HepG2 (cell line): Measurements from ENCODE around the gene STK39. TPM values are rescaled to one million over a fixed set of nuclear protein-coding genes. Genes with fewer than 3 reads are reported as not detected.

Experiments used
- CREB1 ChIP-seq, 2 experiments: fragments of 450-650 bp in 1 of 2; IDR thresholded peaks; 2 replicates each; pipeline ENCODE4 v1.6.1; 2016 to 2017; ENCODE audit warnings: control low read depth in 1 of 2, mild to moderate bottlenecking in 1 of 2, missing compliant biosample characterization in 1 of 2, missing genetic modification characterization in 1 of 2
- CREM ChIP-seq, 2 experiments: sonication (generic) in 1 of 2; formaldehyde crosslinking in 1 of 2; IDR thresholded peaks; 2 replicates each; pipeline versions ENCODE4 v1.4.0 to v1.6.1; 2016 to 2020; ENCODE audit warnings: antibody characterized with exemption in 1 of 2, mild to moderate bottlenecking in 1 of 2, missing genetic modification reagents in 1 of 2
- FOXA1 ChIP-seq, 2 experiments: fragments of 450-650 bp in 1 of 2; sonication (generic) in 1 of 2; formaldehyde crosslinking in 1 of 2; IDR thresholded peaks; 2 replicates each; pipeline versions ENCODE4 v1.4.0 to v1.6.1; 2016 to 2020; ENCODE audit warnings: missing genetic modification reagents in 1 of 2
- FOXP1 ChIP-seq, 2 experiments: fragments of 450-650 bp in 1 of 2; IDR thresholded peaks; 2 replicates each; pipeline ENCODE4 v1.6.1; 2017 to 2018; ENCODE audit warnings: antibody characterized with exemption in 1 of 2
- GATAD2A ChIP-seq: IDR thresholded peaks from 2 replicates; pipeline ENCODE4 v1.6.1; 2016
- KDM5A ChIP-seq: fragments of 200-600 bp; sonication (generic); IDR thresholded peaks from 2 replicates; pipeline ENCODE4 v1.7.0; 2018; ENCODE audit warnings: antibody characterized with exemption, mild to moderate bottlenecking, low read length, borderline replicate concordance
- MED1 ChIP-seq: sonication (generic); formaldehyde crosslinking; IDR thresholded peaks from 2 replicates; pipeline ENCODE4 v1.4.0; 2020; ENCODE audit warnings: missing genetic modification reagents
- MIXL1 ChIP-seq: IDR thresholded peaks from 2 replicates; pipeline ENCODE4 v1.6.1; 2016
- PPARG ChIP-seq: conservative IDR thresholded peaks from 2 replicates; pipeline ENCODE4 v1.6.1; 2016; ENCODE audit warnings: missing biosample characterization, missing genetic modification reagents
- PRMT3 ChIP-seq: sonication (generic); formaldehyde crosslinking; IDR thresholded peaks from 2 replicates; pipeline ENCODE4 v1.8.1; 2022; ENCODE audit warnings: low read depth, mild to moderate bottlenecking, moderate library complexity, missing genetic modification reagents, borderline replicate concordance
- ZFAT ChIP-seq: sonication (generic); formaldehyde crosslinking; conservative IDR thresholded peaks from 2 replicates; pipeline ENCODE4 v1.8.1; 2023; ENCODE audit warnings: missing genetic modification reagents, inconsistent platforms
- ZNF138 ChIP-seq: sonication (generic); formaldehyde crosslinking; IDR thresholded peaks from 2 replicates; pipeline ENCODE4 v1.5.0; 2020; ENCODE audit warnings: mild to moderate bottlenecking, low read depth, missing genetic modification reagents
- polyA plus RNA-seq, 8 experiments: library from polyadenylated mRNA; depleted of rRNA in 3 of 8; stranded (reverse) in 7 of 8; unstranded in 1 of 8; fragments of >200 nt; fragmentation: Illumina TruSeq in 4 of 8; extraction: Trizol in 4 of 8; gene quantifications; 2 replicates each; pipeline versions ENCODE4 v1.2.1 to v1.2.3, GENCODE V29; 2011 to 2016; ENCODE audit warnings: low read depth in 4 of 8, missing spikeins in 1 of 8, mixed read lengths in 1 of 8; ENCODE audit not compliant: insufficient read depth in 1 of 8
- total RNA-seq, 5 experiments: library from RNA; depleted of rRNA; stranded (reverse); fragments of >200 nt; fragmentation: Illumina TruSeq; extraction: Trizol; gene quantifications; 2 replicates each; pipeline ENCODE4 v1.2.3, GENCODE V29; 2016; ENCODE audit warnings: low read depth in 1 of 5
- TF ChIP-seq, protein P1 (sequence below): IDR thresholded peaks from 2 replicates; pipeline ENCODE4 v1.6.1; 2016; ENCODE audit warnings: low read depth
- TF ChIP-seq, protein P2 (sequence below): sonication (generic); formaldehyde crosslinking; IDR thresholded peaks from 2 replicates; pipeline ENCODE4 v1.5.0; 2020; ENCODE audit warnings: mild to moderate bottlenecking, missing genetic modification reagents, borderline replicate concordance
- TF ChIP-seq, protein P3 (sequence below): sonication (generic); formaldehyde crosslinking; IDR thresholded peaks from 2 replicates; pipeline ENCODE4 v1.4.0; 2020; ENCODE audit warnings: missing genetic modification reagents, borderline replicate concordance

Gene STK39
- total and polyA plus RNA-seq, 2 of the 13 experiments (the other 11 are each of a cell fraction or from before 2014, with no cell fraction given): 27.3 to 38.4 TPM

DNA sequence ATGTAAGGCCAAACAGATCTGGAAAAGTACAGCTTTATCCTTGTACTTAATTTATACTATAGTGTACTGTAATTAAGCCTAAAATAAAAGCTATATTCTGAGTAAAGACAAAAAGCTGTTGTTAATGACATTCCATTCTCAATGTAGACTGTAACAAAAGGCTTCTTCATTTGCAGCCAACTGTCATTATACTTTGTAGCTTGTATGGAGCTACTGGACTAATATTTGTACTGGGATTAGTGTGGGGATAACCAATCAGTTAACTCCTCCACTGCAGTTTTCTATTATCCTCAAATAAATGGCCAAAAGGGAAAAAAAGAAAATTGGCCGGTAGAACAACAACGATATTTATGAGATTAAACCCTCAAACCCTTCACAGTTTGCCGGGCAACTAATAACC is 66.5 kb downstream of the STK39 start (continued):
- TF ChIP-seq KDM5A (peak; percentile 36; the same call in 1 of the 2 replicates), ZNF138 (CRISPR knock-in tag) (no peak), FOXA1 (IDR thresholded peaks at IDR 0.05) (no peak), FOXA1 (CRISPR knock-in tag; IDR thresholded peaks at IDR 0.05) (peak; percentile 62), PPARG (CRISPR knock-in tag) (peak; percentile 53), FOXP1 (IDR thresholded peaks at IDR 0.05) (no peak), FOXP1 (CRISPR knock-in tag; IDR thresholded peaks at IDR 0.05) (peak; percentile 63; the same call in 1 of the 2 replicates), MED1 (peak; percentile 70), MIXL1 (CRISPR knock-in tag) (peak; percentile 49; the same call in 1 of the 2 replicates), GATAD2A (peak; percentile 57; the same call in 1 of the 2 replicates), PRMT3 (CRISPR knock-in tag) (no peak), ZFAT (CRISPR knock-in tag) (no peak), CREB1 (IDR thresholded peaks at IDR 0.05) (no peak), CREB1 (CRISPR knock-in tag; IDR thresholded peaks at IDR 0.05) (peak; percentile 51), CREM (IDR thresholded peaks at IDR 0.05) (peak; percentile 50; the same call in 1 of the 2 replicates), CREM (CRISPR knock-in tag; IDR thresholded peaks at IDR 0.05) (no peak)
- TF ChIP-seq, protein P1, sequence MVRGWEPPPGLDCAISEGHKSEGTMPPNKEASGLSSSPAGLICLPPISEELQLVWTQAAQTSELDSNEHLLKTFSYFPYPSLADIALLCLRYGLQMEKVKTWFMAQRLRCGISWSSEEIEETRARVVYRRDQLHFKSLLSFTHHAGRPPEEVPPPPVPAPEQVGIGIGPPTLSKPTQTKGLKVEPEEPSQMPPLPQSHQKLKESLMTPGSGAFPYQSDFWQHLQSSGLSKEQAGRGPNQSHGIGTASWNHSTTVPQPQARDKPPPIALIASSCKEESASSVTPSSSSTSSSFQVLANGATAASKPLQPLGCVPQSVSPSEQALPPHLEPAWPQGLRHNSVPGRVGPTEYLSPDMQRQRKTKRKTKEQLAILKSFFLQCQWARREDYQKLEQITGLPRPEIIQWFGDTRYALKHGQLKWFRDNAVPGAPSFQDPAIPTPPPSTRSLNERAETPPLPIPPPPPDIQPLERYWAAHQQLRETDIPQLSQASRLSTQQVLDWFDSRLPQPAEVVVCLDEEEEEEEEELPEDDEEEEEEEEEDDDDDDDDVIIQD (CRISPR knock-in tag): peak; percentile 54; the same call in 1 of the 2 replicates
- TF ChIP-seq, protein P2, sequence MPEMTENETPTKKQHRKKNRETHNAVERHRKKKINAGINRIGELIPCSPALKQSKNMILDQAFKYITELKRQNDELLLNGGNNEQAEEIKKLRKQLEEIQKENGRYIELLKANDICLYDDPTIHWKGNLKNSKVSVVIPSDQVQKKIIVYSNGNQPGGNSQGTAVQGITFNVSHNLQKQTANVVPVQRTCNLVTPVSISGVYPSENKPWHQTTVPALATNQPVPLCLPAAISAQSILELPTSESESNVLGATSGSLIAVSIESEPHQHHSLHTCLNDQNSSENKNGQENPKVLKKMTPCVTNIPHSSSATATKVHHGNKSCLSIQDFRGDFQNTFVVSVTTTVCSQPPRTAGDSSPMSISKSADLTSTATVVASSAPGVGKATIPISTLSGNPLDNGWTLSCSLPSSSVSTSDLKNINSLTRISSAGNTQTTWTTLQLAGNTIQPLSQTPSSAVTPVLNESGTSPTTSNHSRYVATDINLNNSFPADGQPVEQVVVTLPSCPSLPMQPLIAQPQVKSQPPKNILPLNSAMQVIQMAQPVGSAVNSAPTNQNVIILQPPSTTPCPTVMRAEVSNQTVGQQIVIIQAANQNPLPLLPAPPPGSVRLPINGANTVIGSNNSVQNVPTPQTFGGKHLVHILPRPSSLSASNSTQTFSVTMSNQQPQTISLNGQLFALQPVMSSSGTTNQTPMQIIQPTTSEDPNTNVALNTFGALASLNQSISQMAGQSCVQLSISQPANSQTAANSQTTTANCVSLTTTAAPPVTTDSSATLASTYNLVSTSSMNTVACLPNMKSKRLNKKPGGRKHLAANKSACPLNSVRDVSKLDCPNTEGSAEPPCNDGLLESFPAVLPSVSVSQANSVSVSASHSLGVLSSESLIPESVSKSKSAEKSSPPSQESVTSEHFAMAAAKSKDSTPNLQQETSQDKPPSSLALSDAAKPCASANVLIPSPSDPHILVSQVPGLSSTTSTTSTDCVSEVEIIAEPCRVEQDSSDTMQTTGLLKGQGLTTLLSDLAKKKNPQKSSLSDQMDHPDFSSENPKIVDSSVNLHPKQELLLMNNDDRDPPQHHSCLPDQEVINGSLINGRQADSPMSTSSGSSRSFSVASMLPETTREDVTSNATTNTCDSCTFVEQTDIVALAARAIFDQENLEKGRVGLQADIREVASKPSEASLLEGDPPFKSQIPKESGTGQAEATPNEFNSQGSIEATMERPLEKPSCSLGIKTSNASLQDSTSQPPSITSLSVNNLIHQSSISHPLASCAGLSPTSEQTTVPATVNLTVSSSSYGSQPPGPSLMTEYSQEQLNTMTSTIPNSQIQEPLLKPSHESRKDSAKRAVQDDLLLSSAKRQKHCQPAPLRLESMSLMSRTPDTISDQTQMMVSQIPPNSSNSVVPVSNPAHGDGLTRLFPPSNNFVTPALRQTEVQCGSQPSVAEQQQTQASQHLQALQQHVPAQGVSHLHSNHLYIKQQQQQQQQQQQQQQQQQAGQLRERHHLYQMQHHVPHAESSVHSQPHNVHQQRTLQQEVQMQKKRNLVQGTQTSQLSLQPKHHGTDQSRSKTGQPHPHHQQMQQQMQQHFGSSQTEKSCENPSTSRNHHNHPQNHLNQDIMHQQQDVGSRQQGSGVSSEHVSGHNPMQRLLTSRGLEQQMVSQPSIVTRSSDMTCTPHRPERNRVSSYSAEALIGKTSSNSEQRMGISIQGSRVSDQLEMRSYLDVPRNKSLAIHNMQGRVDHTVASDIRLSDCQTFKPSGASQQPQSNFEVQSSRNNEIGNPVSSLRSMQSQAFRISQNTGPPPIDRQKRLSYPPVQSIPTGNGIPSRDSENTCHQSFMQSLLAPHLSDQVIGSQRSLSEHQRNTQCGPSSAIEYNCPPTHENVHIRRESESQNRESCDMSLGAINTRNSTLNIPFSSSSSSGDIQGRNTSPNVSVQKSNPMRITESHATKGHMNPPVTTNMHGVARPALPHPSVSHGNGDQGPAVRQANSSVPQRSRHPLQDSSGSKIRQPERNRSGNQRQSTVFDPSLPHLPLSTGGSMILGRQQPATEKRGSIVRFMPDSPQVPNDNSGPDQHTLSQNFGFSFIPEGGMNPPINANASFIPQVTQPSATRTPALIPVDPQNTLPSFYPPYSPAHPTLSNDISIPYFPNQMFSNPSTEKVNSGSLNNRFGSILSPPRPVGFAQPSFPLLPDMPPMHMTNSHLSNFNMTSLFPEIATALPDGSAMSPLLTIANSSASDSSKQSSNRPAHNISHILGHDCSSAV: no peak
- TF ChIP-seq, protein P3, sequence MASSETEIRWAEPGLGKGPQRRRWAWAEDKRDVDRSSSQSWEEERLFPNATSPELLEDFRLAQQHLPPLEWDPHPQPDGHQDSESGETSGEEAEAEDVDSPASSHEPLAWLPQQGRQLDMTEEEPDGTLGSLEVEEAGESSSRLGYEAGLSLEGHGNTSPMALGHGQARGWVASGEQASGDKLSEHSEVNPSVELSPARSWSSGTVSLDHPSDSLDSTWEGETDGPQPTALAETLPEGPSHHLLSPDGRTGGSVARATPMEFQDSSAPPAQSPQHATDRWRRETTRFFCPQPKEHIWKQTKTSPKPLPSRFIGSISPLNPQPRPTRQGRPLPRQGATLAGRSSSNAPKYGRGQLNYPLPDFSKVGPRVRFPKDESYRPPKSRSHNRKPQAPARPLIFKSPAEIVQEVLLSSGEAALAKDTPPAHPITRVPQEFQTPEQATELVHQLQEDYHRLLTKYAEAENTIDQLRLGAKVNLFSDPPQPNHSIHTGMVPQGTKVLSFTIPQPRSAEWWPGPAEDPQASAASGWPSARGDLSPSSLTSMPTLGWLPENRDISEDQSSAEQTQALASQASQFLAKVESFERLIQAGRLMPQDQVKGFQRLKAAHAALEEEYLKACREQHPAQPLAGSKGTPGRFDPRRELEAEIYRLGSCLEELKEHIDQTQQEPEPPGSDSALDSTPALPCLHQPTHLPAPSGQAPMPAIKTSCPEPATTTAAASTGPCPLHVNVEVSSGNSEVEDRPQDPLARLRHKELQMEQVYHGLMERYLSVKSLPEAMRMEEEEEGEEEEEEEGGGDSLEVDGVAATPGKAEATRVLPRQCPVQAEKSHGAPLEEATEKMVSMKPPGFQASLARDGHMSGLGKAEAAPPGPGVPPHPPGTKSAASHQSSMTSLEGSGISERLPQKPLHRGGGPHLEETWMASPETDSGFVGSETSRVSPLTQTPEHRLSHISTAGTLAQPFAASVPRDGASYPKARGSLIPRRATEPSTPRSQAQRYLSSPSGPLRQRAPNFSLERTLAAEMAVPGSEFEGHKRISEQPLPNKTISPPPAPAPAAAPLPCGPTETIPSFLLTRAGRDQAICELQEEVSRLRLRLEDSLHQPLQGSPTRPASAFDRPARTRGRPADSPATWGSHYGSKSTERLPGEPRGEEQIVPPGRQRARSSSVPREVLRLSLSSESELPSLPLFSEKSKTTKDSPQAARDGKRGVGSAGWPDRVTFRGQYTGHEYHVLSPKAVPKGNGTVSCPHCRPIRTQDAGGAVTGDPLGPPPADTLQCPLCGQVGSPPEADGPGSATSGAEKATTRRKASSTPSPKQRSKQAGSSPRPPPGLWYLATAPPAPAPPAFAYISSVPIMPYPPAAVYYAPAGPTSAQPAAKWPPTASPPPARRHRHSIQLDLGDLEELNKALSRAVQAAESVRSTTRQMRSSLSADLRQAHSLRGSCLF (CRISPR knock-in tag): no peak
